HG03064 (cell line): Measurements from ENCODE around the gene NUDCD3.
"Not testable (repeated sequence)": the region's sequence is repeated elsewhere in the genome, so short reads cannot be mapped to it uniquely, and the experiment has no call there.

Experiments used
- ATAC-seq: cut with Tn5 transposase; IDR thresholded peaks from one replicate; pipeline ENCODE4 v1.9.1; 2021; ENCODE audit warnings: low read depth; ENCODE audit not compliant: unreplicated experiment

NUDCD3 gene

DNA sequence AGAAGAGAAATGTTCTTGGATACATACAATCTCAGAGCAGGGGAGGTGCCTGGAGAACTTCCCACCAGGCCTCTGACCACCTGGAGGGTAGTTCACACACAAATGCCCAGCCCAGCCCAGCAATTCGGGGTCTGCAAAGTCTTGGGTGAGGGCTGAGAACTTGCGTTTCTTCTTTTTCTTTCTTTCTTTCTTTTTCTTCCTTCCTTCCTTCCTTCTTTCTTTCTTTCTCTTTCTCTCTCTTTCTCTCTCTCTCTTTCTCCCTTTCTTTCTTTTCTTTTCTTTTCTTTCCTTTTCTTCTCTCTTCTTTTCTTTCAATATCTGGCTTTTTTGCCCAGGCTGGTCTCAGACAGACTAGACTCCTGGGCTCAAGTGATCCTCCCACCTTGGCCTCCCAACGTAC lies 28.3 kb upstream of the NUDCD3 start:
- no peak for ATAC-seq

DNA sequence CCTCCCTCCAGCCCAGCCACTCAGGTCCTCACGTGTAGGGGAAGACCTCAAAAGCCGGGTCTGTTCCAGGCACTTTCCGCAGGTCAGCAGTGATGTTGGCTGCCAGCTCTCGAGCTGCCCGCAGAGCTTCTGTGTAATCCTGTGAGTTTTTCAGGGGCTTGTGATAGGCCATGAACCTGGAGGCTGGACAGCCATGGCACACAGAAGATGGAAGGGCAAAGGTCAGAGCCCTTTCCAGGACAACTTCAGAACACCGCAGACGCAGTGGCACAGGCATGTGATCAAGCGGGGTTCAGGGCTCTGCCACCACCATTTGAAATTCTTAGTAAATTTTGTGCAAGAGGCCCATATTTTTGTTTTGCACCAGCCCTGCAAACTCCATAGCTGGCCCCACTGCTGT lies 26.7 kb upstream of the NUDCD3 start:
- no peak for ATAC-seq

DNA sequence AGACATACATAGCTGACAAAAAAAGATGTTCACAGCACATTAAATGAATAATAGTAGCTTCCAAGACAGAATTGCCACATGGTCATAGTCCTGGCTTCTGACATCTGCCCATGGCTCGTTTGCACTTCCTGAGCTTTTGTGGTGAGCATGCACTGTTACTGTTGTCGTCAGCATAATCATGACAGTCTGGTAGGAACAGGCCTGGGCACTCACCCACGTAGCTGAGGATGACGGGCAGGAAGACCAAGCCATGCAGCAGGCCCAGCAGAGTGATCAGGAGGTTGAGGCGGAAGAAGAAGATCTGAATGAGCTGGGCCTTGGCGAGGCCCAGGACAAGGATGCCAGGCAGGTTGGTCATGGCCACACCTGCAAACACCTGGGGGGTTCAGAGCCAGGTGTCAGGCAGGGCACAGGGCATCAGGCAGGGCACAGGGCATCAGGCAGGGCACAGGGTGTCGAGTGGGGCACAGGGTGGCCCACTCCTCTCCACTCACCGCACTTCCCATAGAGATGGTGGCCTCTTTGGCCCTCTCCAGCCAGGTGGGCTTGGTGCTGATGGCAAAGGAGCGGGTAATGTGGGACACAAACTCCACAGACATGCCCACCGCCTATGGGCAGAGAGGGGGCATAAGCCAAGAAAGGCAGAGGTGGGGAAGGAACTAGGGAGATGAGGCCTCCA lies 25.3 kb upstream of the NUDCD3 start:
- no peak for ATAC-seq

DNA sequence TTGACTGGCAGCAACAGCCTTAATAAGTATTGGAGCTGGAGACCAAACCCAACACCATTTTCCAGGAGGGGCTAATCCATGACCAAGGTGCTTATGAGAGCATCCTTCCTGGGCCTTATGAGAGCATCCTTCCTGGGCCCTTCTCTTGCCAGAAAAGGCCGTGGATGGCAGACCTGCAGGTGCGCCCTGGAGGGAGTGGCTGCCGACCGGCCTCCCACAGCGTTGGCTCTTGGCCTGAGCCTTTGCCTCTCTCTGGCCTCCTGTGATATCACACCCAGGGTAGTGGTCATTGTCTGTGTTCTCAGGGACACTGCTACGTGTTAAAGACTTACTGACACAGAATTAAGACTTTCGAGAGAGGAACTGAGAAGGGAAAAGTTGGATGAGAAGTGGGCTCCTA lies 22.3 kb upstream of the NUDCD3 start:
- no peak for ATAC-seq

DNA sequence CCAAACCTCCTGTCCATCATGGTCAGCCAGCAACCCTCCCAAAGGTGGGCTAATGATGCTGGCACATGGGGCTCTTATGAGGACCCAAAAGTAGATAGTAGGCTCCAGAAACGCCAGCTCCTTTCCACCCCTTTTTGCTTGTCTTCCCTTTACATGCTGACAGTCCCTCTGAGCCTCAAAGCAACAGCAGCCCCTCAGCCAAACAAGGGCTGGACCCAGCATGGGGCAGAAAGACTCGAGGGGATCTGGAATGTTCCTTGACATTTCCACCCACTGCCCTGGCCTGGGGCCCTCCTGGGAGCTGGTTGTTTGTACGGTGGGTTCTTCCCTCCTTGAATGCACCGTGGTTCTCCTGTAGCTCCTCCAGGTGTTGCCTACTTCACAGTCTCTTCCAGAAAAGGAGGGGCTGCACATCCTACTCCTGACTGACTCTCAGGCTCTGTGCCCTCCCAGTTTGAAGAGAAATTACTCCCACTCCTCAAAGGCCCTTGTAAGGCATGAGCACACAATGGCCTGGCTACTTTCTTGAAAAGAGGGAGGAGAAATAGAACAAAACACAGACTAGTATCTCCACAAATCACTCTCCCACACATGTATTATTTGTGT lies 21.5 kb upstream of the NUDCD3 start:
- no peak for ATAC-seq

DNA sequence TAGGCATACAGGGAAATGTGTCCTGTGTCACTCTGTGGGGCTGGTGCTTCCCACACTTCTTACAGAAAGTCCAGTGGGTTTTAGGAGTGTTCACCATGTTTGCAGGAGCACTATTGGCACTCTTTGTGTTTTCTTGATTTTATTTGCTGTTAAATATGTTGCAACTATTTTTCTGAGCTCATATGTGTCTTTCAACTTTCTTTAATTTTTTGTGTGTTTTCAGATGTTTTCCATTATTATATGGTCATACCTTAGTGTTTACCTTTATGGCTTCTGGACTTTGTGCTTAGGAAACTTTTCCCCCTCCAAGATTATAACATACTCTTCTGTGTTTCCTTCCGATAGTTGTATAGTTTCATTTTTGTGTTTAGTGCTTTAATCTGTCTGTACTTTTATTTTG lies 20.8 kb upstream of the NUDCD3 start:
- no peak for ATAC-seq

DNA sequence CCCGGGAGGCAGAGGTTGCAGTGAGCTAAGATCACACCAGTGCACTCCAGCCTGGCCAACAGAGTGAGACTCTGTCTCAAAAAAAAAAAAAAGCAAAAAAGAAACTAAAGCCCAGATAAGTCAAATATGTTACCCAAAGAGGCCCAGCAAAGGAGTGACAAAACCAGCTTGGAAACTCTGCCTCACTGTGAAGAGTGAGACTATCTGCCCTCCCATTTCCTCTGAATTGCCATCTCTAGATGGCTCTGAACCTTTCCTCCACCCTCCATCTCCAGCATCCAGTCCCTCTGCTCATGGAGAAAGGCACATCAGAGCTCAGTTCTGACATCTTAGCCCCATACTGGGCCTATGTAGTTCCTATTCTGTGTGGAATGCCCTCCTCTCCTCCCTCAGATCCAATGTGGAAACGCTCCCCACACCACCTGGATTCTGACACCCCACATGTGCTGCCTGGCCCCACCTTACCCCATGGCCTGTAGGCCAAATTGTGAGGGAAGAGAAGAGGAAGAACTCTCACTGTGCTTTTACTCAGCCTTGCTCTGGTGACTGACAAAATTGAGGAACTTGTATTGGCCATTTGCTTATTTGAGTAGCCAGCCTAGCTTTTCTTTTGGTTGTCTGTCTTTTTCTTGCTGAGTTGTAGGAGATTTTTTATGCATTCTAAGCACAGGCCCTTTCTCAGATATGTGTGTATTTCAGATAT lies 18.0 kb upstream of the NUDCD3 start:
- no peak for ATAC-seq

DNA sequence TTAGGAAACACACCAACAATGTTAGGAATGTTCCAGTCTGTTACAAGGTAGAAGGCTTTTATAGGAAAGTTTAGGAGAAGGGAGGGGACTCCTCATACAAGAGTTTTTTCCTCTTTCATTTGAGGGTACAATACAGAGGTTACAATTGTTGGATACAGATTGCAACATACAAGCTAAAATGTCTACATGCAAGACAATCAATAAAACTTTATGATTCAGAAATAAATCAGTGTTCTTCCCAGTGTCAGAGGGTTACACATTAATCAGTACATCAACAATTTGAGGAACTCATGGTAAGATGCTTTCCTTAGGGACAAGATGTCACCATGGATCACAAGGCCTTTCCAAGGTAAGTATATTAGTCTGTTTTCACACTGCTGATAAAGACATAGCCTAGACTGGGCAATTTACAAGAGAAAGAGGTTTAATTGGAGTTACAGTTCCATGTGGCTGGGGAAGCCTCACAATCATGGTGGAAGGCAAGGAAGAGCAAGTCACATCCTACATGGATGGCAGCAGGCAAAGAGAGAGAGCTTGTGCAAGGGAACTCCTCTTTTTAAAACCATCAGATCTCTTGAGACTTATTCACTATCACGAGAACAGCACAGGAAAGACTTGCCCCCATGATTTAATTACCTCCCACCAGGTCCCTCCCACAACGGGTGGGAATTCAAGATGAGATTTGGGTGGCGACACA lies 16.3 kb upstream of the NUDCD3 start:
- ATAC-seq = not testable (repeated sequence)

DNA sequence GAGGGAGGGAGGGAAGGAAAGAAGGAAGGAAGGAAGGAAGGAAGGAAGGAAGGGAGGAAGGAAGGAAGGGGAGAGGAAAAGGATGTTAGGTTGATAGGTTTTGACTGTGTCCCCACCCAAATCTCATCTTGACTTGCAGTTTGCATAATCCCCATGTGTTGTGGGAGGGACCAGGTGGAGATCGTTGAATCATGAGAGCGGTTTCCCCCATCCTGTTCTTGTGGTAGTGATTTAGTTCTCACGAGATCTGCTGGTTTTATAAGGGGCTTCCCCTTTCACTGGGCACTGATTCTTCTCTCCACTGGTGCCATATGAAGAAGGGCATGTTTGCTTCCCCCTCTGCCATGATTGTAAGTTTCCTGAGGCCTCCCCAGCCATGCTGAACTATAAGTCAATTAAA lies 15.1 kb upstream of the NUDCD3 start:
- ATAC-seq = no peak

DNA sequence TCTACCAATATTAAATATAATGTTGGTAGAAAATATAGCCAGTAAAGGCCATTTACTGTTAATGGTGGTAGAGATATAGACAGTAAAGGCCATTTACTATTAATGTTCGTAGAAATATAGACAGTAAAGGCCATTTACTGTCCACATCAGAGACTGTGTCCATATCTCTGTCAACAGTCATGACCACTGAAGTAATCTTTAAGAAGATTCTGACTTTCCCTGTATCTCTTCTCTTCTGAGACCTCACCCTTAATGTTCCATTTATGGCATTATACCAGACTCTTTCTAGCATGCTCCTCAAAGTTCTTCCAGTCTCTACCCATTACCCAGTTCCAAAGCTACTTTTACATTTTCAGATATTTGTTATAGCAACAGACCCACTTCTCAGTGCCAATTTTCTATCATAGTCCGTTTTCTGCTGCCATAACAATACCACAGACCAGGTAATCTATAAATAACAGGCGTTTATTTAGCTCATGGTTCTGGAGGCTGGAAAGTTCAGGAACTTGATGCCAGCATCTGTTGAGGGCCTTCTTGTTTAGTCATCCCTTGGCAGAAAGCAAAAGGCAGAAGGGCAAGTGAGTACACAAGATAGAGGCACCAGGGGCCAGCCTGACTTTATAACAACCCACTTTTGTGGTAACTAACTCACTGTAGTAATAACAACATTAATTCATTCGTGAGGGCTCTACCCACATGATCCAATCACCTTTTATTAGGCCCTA lies 7.9 kb upstream of the NUDCD3 start:
- no peak for ATAC-seq

DNA sequence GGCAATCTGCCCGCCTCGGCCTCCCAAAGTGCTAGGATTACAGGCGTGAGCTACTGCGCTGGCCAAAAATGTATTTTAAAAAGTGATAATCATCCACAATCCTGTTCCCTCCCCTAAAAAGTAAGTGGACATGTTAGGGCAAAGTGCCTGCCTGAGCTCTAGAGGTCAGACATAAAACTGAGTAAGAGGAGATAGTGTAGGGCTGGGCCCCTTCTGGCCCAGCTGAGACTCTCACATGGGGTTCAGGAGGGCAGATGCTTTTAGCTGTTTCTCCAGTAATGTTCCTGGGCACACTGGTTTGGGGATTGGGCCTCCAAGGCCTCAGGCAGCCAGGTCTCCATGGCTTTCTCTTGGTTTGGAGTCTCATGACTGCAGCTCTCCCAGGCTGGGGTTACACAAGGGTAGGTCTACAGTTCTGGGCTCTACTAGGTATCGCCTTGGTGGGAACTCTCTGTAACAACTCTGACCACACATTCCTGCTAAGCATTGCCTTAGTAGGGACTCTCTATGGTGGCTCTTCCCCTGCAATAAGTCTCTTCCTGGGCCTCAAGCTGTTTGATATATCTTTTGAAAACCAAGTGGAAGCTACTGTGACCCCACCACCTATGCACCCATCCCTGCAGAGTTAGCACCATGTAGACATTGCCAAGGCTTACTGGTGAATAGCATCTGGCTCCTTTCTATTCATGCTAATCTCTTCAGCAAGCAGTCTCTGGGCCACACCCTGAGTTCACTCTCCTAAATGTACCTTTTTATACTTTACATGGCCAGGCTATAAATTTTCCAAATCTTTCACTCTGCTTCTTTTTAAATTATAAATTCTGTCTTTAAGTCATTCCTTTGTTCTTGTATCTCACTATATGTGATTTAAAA lies 6.9 kb upstream of the NUDCD3 start:
- no peak for ATAC-seq

DNA sequence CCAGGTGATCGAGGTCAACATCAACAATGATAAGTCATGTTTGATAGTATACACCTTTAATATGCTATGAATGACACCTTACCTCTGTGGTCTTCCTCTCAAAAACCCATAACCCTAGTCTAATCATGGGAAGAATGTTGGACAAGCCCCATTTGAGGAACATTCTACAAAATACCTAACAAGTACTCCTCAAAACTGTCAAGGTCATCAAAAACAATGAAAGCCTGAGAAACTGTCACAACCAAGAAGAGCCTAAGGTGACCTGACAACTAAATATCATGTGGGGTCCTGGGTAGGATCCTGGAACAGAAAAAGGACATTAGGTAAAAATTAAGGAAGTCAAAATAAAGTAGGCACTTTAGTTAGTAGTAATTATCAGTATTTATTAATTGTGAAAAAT lies 5.9 kb upstream of the NUDCD3 start:
- no peak for ATAC-seq

DNA sequence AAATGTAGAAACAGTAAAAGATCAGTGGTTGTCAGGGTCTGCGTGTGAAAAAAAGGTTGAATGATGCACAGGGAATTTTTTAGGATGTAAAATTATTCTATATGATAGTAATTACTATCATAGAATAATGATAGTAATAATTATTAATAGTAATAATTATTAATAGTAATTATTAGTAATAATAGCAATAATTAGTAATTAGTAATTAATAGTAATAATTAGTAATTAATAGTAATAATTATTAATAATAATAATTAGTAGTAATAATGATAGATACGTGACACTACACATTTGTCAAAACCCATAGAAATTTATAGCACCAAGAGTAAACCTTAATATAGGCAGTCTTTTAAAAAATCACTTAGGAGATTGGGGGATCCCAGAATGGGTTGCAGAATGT lies 4.5 kb upstream of the NUDCD3 start:
- no peak for ATAC-seq

DNA sequence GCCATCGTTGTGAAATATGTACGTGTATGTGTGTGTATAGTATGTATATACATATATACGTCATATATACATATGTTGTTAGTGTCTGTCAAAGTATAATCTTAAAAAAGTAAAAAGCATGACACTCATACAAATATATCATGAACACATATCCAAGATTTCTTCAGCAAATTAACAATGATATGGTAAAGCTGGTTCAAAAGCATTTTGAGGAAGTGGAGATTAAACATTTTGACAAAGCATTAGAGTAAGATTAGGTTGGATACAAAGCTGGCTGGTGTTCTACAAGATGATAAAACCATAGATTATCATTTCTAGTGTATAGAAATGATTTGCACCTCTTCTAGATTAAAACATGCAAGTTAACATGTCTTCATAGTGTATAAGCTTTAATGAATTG lies 771 bp upstream of the NUDCD3 start:
- no peak for ATAC-seq

DNA sequence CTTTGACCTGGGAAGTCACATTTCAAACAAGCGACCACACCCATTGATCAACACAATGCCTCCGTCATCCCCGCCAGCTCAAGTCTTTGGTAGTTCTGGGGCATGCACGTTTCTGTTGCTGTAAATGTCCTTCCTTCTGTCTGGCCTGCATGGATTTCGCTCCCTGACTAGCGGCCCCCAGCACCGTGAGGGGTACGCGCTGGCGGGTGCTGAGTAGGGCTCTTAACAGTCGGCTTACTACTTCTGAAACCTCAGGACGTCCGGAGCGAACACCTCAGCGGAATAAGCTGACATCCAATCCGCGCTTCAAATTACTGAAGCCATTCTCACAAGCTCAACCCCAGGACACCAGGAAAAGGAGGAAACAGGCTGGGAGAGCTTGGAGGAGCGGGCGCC lies 505 bp downstream of the NUDCD3 start:
- ATAC-seq = peak; percentile 16

DNA sequence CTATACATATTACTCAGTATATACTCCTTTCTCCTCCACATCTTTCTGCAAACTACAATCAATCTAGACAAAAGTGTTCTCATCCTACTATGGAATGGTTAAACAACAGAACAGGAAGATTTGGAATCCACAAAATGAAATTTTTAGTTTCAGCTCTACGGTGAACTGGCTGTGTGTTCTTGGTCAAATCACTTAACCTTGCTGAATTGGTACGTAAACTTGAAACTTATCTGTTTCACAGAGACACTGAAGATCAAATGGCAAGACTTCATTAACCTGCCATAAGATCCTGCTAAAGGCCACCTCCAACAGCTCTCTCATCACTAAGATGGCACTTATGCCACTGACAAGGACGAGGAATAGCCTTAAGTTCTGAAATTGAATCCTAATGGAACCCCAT lies 1.5 kb downstream of the NUDCD3 start:
- ATAC-seq = no peak

DNA sequence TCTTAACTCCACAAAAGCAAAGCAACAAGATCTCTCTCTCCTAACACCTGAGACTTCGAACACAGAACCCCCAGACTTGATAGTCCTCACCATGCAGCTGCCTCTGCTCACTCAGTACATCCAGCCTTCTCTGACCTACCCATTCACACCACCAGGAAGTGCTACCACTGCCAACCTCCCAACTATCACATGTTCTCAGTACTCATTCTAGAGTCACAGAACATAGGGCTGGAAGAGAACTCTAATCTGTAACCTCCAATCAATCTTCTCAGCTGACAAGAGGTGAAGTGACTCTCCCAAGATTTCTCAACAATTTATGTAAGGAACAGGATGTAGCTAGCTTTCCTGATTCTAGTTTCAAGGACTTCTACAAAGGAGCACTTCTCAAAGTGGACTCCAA lies 3.8 kb downstream of the NUDCD3 start:
- ATAC-seq = no peak

DNA sequence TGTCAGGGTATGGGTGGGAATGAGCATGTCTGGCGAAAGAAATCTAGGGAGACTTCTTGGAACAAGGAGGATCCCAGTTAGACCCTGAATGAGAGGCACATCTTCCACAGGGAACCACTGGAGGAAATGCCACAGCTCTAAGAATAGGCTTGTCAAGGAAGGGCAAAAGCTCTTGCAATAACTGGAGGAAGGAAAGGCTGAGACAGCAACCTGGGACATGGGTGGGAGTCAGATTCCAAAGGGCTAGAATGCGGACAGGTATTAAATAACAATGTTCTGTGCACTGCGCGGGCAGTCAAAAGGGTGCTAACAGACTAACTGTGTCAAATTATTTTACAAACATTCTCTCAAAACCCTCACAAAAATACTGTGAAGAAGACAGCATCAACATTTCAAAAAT lies 4.5 kb downstream of the NUDCD3 start:
- ATAC-seq = no peak

DNA sequence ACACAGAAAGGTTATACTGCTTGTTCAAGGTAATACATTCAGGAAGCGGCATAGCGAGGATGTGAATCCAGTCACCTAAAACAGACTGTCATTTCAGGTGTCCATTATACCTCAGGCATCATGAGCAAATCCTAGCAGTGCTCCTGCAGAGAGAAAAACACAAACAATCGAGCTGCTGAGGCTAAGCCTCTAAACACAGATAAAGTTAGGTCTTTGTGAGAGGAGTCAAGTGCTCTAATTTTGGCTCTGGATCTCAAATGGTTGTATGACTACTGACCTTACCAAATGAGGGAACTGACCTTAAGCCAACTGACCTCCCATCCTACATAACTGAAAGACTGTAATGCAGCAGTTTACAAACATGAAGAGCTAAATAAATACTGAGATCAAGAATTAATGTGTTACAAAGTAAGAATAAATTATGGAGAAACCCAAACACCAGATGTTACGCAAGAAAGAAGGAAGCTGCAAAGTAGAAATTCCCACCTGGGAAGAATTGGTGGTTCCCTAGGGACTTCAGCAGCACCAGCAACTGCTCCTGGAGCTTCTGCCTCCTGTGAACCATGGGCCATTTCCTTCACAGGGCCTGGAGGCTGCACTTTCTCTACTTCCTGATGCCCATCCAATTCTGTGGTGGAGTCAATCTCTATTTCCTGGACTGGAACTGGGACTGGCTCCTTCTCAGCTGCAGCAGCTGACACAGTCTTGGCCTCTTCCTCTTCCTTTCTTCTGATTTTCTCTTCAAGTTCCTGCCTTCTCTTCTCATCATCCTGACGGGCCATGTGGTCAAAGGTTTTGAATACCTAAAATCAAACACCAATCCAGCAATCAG lies 5.8 kb downstream of the NUDCD3 start:
- no peak for ATAC-seq
